SJCRH30 (cell line): Measurements from ENCODE around the gene HIPK2. TPM values are rescaled to one million over a fixed set of nuclear protein-coding genes. Genes with fewer than 3 reads are reported as not detected.
A peak's percentile ranks its signal among the peaks of the same experiment; 100 is the strongest.

Source experiments
- DNase-seq, 2 experiments: peaks; one replicate each; pipeline ENCODE4 v3.0.0-alpha.2; 2015 to 2020
- H3K27ac ChIP-seq: fragments of 250-450 bp; sonication (Bioruptor Pico); 2 replicates; pipeline ENCODE4 v1.5.1; 2020; ENCODE audit warnings: mild to moderate bottlenecking, moderate library complexity
- H3K27me3 ChIP-seq: fragments of 250-450 bp; sonication (Bioruptor Pico); 2 replicates; pipeline ENCODE4 v1.5.1; 2020; ENCODE audit warnings: mild to moderate bottlenecking, moderate library complexity
- H3K36me3 ChIP-seq: fragments of 250-450 bp; sonication (Bioruptor Pico); 2 replicates; pipeline ENCODE4 v1.5.1; 2020; ENCODE audit warnings: mild to moderate bottlenecking, moderate library complexity
- H3K4me1 ChIP-seq: fragments of 250-450 bp; sonication (Bioruptor Pico); 2 replicates; pipeline ENCODE4 v1.5.1; 2020; ENCODE audit warnings: mild to moderate bottlenecking, moderate library complexity
- H3K4me3 ChIP-seq: fragments of 250-450 bp; sonication (Bioruptor Pico); 2 replicates; pipeline ENCODE4 v1.5.1; 2020; ENCODE audit warnings: mild to moderate bottlenecking, moderate library complexity
- H3K9me3 ChIP-seq: fragments of 250-450 bp; sonication (Bioruptor Pico); replicated peaks from 2 replicates; pipeline ENCODE4 v1.5.1; 2020; ENCODE audit warnings: mild to moderate bottlenecking, moderate library complexity
- total RNA-seq: library from RNA; depleted of rRNA; stranded (reverse); fragments of >200 nt; shearing (Covaris generic); gene quantifications from 2 replicates; pipeline ENCODE4 v1.2.3, GENCODE V29; 2014

Gene HIPK2
- total RNA-seq, 1 experiment from 2014 or later, result 17.2 TPM

DNA sequence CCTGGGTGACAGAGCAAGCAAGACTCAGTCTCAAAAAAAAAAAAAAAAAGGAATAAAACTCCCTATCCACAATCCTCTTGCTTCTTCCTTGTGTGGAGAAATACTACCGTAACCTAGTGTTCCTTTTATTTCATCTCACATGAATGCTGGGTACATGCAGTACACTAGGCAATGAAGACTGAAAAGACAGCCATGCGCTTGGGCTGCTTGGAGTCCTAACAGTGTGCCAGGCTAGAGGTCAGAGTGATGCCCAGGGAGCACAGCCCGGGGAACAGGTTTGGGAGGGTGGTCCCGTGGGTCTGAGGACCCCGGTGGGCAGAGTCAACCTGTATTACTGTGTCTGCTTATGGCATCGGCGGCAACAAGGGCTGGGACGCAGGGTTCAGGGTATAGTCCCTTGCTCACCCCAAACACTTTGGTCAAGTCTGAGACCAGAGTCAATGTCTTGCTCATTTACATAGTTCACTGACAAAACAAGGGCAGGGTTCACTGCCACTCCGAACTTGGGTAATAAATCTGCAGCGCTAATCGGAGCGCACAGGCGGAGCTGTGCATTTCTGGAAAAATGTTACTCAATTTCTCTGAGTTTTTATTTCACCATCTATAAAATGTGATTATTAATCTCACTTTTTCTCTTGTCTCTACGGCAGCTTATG lies 136.3 kb downstream of the HIPK2 start:
- no peak for DNase-seq
- H3K4me3 ChIP-seq, result no peak overlapping the region
- no peaks in the 10 kb centered on the region for H3K27me3 ChIP-seq
- H3K27ac ChIP-seq, result no peak overlapping the region
- no peaks in the 10 kb centered on the region for H3K9me3 ChIP-seq
- no peaks in the 10 kb centered on the region for H3K4me1 ChIP-seq
- no peaks in the 10 kb centered on the region for H3K36me3 ChIP-seq

DNA sequence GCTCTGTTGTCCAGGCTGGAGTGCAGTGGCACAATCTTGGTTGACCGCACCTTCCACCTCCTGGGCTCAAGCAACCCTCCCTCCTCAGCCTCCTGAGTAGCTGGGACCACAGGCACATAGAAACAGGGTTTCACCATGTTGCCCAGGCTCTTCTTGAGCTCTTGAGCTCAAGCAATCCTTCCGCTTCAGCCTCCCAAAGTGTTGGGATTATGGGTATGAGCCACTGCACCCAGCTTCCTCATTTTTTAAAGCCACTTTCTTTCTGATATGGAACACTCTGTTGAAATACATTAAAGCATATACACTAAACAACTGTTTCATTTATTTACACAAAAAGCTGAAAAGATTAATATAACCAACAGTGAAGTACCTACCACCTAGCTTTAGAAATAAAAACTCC lies 137.1 kb downstream of the HIPK2 start:
- no peak for DNase-seq
- Histone ChIP-seq H3K27me3 (no peaks in the 10 kb centered on the region), H3K36me3 (no peaks in the 10 kb centered on the region)

GRCh38 chr7:139639563-139639962 lies 138.2 kb downstream of the HIPK2 start:
- DNase-seq, result no peak
- H3K4me1 ChIP-seq, result no peaks in the 10 kb centered on the region
- no peaks in the 10 kb centered on the region for H3K27me3 ChIP-seq
- H3K9me3 ChIP-seq, result no peaks in the 10 kb centered on the region
- no peak overlapping the region for H3K4me3 ChIP-seq
- H3K36me3 ChIP-seq, result no peaks in the 10 kb centered on the region
- H3K27ac ChIP-seq, result no peak overlapping the region

More for the DNA sequence above, 137.1 kb downstream of the HIPK2 start:
- no peaks in the 10 kb centered on the region for H3K9me3 ChIP-seq
- no peak overlapping the region for H3K4me3 ChIP-seq
- H3K4me1 ChIP-seq, result no peaks in the 10 kb centered on the region
- H3K27ac ChIP-seq, result no peak overlapping the region

DNA sequence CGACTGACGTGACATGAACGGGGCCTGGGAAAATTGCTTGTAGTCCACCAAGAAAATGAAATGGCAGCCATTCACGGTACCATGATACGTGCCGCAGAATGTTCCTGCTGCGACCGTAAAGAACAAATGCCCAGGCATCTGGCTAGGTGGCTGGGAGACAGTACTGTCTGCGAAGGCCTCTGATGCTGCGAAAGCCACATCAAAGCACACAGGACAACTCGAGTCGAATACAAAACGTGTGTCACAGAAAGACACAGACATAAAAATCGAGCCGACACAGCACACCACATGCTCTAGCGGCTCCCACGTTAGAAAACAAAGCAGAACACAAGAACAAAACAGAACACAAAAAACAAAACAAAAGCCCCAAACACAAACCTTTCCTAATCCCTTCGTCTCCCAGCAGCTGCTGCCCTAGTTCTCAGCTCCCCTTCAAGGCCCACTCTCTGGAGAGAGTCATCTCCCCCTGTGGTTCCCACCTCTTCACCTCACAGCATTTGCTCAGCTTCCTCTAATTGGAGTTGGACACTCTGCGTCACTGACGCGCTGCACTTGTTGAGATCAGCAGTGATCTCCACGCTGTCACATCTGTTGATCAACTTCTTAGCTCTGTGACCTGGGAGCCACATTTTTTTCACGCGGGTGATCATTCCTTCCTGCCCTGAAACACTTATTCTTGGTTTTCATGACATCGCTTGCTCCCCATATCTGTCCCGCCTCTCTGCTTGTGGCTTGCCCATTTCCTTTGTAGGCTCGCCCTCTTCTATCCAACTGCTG lies 142.1 kb downstream of the HIPK2 start:
- no peaks in the 10 kb centered on the region for H3K9me3 ChIP-seq
- H3K27me3 ChIP-seq, result no peaks in the 10 kb centered on the region
- DNase-seq, result peak; percentile 13 to 34
- no peaks in the 10 kb centered on the region for H3K4me1 ChIP-seq
- H3K27ac ChIP-seq, result no peak overlapping the region
- H3K4me3 ChIP-seq, result no peak overlapping the region
- H3K36me3 ChIP-seq, result peaks cover 5% of the 10 kb centered on the region

- Histone ChIP-seq H3K27ac (no peak overlapping the region), H3K36me3 (peaks cover 6% of the 10 kb centered on the region), H3K4me1 (no peaks in the 10 kb centered on the region), H3K9me3 (no peaks in the 10 kb centered on the region), H3K27me3 (no peaks in the 10 kb centered on the region), H3K4me3 (no peak overlapping the region)
- no peak for DNase-seq
Observed at GRCh38 chr7:139634087-139634486, 143.7 kb downstream of the HIPK2 start.

GRCh38 chr7:139631520-139632031 lies 146.2 kb downstream of the HIPK2 start:
- no peak for DNase-seq
- Histone ChIP-seq H3K27me3 (no peaks in the 10 kb centered on the region), H3K4me3 (no peak overlapping the region), H3K36me3 (peaks cover 10% of the 10 kb centered on the region), H3K9me3 (no peaks in the 10 kb centered on the region), H3K27ac (no peak overlapping the region), H3K4me1 (no peaks in the 10 kb centered on the region)

DNA sequence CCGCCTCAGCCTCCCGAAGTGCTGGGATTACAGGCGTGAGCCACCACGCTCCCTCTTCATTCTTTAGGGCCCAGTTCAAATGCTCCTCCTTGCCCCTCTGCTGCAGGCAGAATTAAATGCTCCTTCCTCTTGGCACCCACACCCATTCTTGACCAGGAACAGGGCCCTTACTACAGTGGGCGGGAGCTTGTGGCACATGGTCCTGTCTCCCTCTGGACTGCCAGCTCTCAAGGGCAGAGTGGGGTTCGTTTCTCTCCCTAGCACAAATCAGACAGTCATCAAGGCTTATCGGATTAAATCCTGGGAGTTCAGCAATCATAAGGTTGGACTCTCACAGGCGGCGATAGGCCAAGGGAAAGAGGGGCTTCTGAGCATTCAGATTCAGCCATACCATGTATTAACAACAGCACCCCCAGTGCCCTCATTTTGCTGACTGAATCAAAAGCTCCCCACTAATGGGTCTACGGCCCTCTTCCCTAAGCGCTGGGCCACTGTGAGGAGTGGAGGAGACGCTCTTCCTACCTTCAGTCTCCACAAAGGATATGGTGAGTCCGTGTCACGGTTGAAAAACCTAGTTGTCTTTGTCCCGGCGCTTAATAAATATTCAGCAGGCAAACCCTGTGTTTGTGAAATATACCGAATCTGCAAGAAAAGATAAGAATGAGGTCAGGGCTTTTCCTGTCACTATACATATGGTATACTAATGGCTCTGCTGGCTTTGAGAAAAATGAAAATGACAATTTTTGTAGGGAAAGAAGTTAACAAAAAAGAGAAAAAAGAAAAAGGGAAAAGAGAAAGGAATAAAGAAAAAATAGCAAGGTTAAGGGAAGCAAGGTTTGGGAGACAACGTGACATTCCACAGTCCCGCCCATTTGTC lies 146.9 kb downstream of the HIPK2 start:
- no peak for DNase-seq
- Histone ChIP-seq H3K4me1 (no peaks in the 10 kb centered on the region), H3K27ac (no peak overlapping the region), H3K4me3 (no peak overlapping the region), H3K27me3 (no peaks in the 10 kb centered on the region), H3K36me3 (peaks cover 13% of the 10 kb centered on the region), H3K9me3 (no peaks in the 10 kb centered on the region)

DNA sequence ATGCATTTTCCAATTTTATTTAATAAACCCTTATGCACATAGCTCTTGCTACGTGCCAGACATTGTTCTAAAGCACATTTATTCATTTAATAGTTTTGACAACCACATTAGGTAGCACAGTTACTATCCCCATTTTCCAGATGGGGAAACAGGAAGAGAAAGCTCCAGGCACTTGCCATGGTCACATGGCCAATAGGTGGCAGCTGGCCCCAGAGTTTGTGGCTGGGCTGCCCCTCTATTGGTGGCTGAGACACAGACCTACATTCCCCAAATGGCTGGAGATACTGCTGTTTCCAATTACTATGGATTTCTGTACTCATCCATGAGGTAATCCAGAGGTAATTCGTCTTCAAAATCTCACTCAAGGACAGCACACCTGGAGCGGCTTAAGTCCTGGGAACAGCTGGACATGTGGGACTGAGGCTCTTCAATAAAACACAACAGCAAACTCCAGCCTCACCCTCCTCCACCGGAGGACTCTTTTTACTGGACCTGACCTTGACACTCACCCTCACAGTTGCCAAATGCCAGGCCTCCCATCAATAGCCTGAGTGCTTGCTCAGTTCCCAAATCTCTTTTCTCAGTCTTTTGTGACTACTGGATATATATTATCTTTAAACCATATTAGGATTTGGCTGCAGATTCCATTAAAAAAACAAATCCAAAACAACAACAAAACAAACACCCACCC lies 148.3 kb downstream of the HIPK2 start:
- DNase-seq, result peak in 1 of 2 experiments; percentile 32
- peaks cover 13% of the 10 kb centered on the region for H3K36me3 ChIP-seq

DNA sequence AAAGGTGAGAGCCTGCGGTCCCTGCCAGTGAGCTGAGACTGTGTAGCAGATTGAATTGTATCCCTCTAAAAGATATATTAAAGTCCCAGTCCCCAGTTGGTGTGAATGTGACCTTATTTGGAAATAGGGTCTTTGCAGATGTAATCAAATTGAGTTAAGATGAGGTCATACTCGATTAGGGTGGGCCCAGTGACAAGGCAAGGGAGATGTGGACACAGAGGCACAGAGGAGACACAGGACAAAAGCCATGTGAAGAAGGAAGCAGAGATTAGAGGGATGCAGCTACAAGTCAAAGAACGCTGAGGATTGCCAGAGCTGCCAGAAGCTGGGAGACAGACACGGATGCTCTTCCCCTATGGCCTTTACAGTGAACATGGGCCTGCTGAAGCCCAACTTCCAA lies 150.0 kb downstream of the HIPK2 start:
- no peak overlapping the region for H3K27ac ChIP-seq
- H3K4me3 ChIP-seq, result no peak overlapping the region
- no peaks in the 10 kb centered on the region for H3K4me1 ChIP-seq
- H3K9me3 ChIP-seq, result no peaks in the 10 kb centered on the region
- H3K36me3 ChIP-seq, result peaks cover 13% of the 10 kb centered on the region
- no peaks in the 10 kb centered on the region for H3K27me3 ChIP-seq
- DNase-seq, result no peak

More for the DNA sequence above, 148.3 kb downstream of the HIPK2 start:
- Histone ChIP-seq H3K27ac (no peak overlapping the region), H3K9me3 (no peaks in the 10 kb centered on the region), H3K27me3 (no peaks in the 10 kb centered on the region), H3K4me3 (no peak overlapping the region), H3K4me1 (no peaks in the 10 kb centered on the region)

GRCh38 chr7:139626817-139627216 lies 151.0 kb downstream of the HIPK2 start:
- Histone ChIP-seq H3K27ac (no peak overlapping the region), H3K4me1 (no peaks in the 10 kb centered on the region), H3K36me3 (peaks cover 13% of the 10 kb centered on the region), H3K4me3 (no peak overlapping the region), H3K27me3 (no peaks in the 10 kb centered on the region), H3K9me3 (no peaks in the 10 kb centered on the region)
- no peak for DNase-seq

DNA sequence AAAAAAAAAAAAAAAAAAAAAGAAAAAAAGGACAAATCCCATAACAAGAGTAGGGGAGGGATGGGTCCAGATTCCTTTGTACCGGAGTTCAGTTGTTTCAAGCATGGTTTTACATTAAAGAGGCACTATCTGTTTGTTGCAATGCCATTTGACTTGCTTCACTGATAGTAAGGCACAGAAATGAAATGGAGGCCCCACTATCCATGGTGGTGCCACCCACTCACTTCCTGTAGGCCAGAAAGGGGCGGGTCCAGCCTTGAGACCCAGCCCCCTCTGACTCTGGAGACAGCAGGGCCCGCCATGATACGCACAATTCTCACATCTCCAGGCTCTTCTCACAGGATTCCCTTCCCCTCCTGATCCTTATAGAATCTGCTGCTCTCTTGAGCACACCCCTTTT lies 154.3 kb downstream of the HIPK2 start:
- H3K27ac ChIP-seq, result no peak overlapping the region
- H3K27me3 ChIP-seq, result no peaks in the 10 kb centered on the region
- H3K36me3 ChIP-seq, result peaks cover 7% of the 10 kb centered on the region
- H3K9me3 ChIP-seq, result no peaks in the 10 kb centered on the region
- H3K4me3 ChIP-seq, result no peak overlapping the region
- H3K4me1 ChIP-seq, result no peaks in the 10 kb centered on the region
- DNase-seq, result no peak

DNA sequence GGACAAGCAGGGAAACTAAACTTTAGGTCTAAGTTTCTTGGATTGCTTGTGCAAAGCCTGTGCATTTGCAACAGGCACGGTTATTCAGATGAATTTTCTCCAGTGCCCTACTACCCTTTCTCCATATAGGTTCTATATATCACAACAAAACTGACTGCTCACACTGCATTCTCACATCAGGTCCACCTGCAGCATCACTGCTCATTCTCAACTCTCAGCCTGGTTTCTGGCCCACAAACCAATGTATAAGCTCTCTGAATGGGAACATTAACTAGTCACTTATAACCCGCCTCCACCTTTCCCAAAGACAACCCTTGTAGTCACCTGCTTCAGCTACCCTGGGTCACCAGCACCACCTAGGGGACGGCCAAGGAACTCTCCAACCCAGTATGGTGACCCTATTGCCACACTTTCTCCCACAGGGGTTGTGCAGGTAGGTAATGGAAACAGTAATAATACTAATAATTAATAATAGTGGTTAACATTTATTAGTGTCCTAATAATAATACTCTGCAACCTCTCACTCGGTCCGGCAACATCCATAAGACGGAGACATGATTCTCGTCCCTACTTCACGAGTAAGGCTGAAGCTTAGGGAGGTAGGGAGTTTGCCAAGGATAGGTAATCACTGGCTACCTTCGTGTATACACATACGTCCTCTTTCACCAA lies 157.0 kb downstream of the HIPK2 start:
- no peaks in the 10 kb centered on the region; the same call in 1 of the 2 replicates for H3K36me3 ChIP-seq
- peak; percentile 36 to 60 for DNase-seq
- H3K27me3 ChIP-seq, result no peaks in the 10 kb centered on the region
- no peak overlapping the region for H3K4me3 ChIP-seq
- H3K4me1 ChIP-seq, result no peaks in the 10 kb centered on the region
- no peak overlapping the region for H3K27ac ChIP-seq
- no peaks in the 10 kb centered on the region for H3K9me3 ChIP-seq

GRCh38 chr7:139619367-139619657 lies 158.5 kb downstream of the HIPK2 start:
- H3K27me3 ChIP-seq, result no peaks in the 10 kb centered on the region
- no peak overlapping the region for H3K4me3 ChIP-seq
- no peak for DNase-seq
- H3K27ac ChIP-seq, result no peak overlapping the region
- no peaks in the 10 kb centered on the region for H3K9me3 ChIP-seq
- no peaks in the 10 kb centered on the region for H3K4me1 ChIP-seq
- H3K36me3 ChIP-seq, result no peaks in the 10 kb centered on the region; the same call in 1 of the 2 replicates
